OCI-LY1 (cell line): ENCODE data around the gene BCL2A1.
"Not testable (repeated sequence)": the region's sequence is repeated elsewhere in the genome, so short reads cannot be mapped to it uniquely, and the experiment has no call there.

ENCODE experiments used
- H2AFZ ChIP-seq: fragments of 200-600 bp; sonication (generic), shearing (Covaris generic); 2 replicates; pipeline ENCODE4 v1.6.0; 2014; ENCODE audit warnings: antibody characterized with exemption, mild to moderate bottlenecking, low read length
- H3F3A ChIP-seq: fragments of 200-600 bp; sonication (generic), shearing (Covaris generic); 2 replicates; pipeline ENCODE4 v1.6.0; 2014; ENCODE audit warnings: mild to moderate bottlenecking, antibody characterized with exemption, low read length, moderate library complexity; ENCODE audit not compliant: insufficient read depth
- H3K27ac ChIP-seq: fragments of 200-600 bp; sonication (generic); 2 replicates; pipeline ENCODE4 v1.5.1; 2014; ENCODE audit warnings: low read length, mixed run types, mild to moderate bottlenecking, low read depth; ENCODE audit not compliant: poor library complexity, severe bottlenecking
- H3K27me3 ChIP-seq: fragments of 200-600 bp; sonication (generic); 2 replicates; pipeline ENCODE4 v1.6.0; 2014; ENCODE audit warnings: antibody characterized with exemption, mild to moderate bottlenecking, low read length, moderate library complexity; ENCODE audit not compliant: insufficient read depth
- H3K36me3 ChIP-seq: fragments of 200-600 bp; sonication (generic); 2 replicates; pipeline ENCODE4 v1.6.1; 2014; ENCODE audit warnings: mild to moderate bottlenecking, antibody characterized with exemption, low read length, moderate library complexity, mixed read lengths; ENCODE audit not compliant: insufficient read depth
- H3K4me1 ChIP-seq: fragments of 200-600 bp; sonication (generic); 2 replicates; pipeline ENCODE4 v1.5.1; 2014; ENCODE audit warnings: mild to moderate bottlenecking, low read length, moderate library complexity; ENCODE audit not compliant: insufficient read depth, severe bottlenecking
- H3K4me2 ChIP-seq: fragments of 200-600 bp; sonication (generic), shearing (Covaris generic); 2 replicates; pipeline ENCODE4 v1.6.1; 2014; ENCODE audit warnings: low read length
- H3K4me3 ChIP-seq: fragments of 200-600 bp; sonication (generic); 2 replicates; pipeline ENCODE4 v1.5.1; 2014; ENCODE audit warnings: low read length, low read depth, mild to moderate bottlenecking, mixed read lengths; ENCODE audit not compliant: poor library complexity, severe bottlenecking
- H3K79me2 ChIP-seq: fragments of 200-600 bp; shearing (Covaris generic); 2 replicates; pipeline ENCODE4 v1.6.1; 2016; ENCODE audit warnings: mixed run types, low read length, mixed read lengths; ENCODE audit not compliant: insufficient read depth
- H3K9ac ChIP-seq: fragments of 200-600 bp; sonication (generic), shearing (Covaris generic); 2 replicates; pipeline ENCODE4 v1.6.1; 2014; ENCODE audit warnings: mild to moderate bottlenecking, low read length, mixed read lengths
- H3K9me2 ChIP-seq: fragments of 200-600 bp; sonication (generic), shearing (Covaris generic); 2 replicates; pipeline ENCODE4 v1.6.1; 2014; ENCODE audit warnings: low read depth, mild to moderate bottlenecking, low read length, mixed read lengths
- H3K9me3 ChIP-seq: fragments of 200-600 bp; shearing (Covaris generic); 2 replicates; pipeline ENCODE4 v1.6.1; 2014; ENCODE audit warnings: low read length, mixed read lengths
- H4K20me1 ChIP-seq: fragments of 200-600 bp; sonication (generic), shearing (Covaris generic); 2 replicates; pipeline ENCODE4 v1.6.0; 2016; ENCODE audit warnings: mild to moderate bottlenecking, low read length; ENCODE audit not compliant: insufficient read depth
- EZH2 ChIP-seq: fragments of 200-600 bp; sonication (generic), shearing (Covaris generic); IDR thresholded peaks from 2 replicates; pipeline ENCODE4 v1.8.0; 2017; ENCODE audit warnings: borderline replicate concordance, mixed run types, mild to moderate bottlenecking, antibody characterized with exemption, low read length, moderate library complexity, mixed read lengths
- TF ChIP-seq, protein P1 (sequence below): fragments of 200-600 bp; sonication (generic), shearing (Covaris generic); IDR thresholded peaks from 2 replicates; pipeline ENCODE4 v1.5.1; 2017; ENCODE audit warnings: mild to moderate bottlenecking, antibody characterized with exemption, low read length, moderate library complexity, mixed read lengths

Gene BCL2A1

DNA sequence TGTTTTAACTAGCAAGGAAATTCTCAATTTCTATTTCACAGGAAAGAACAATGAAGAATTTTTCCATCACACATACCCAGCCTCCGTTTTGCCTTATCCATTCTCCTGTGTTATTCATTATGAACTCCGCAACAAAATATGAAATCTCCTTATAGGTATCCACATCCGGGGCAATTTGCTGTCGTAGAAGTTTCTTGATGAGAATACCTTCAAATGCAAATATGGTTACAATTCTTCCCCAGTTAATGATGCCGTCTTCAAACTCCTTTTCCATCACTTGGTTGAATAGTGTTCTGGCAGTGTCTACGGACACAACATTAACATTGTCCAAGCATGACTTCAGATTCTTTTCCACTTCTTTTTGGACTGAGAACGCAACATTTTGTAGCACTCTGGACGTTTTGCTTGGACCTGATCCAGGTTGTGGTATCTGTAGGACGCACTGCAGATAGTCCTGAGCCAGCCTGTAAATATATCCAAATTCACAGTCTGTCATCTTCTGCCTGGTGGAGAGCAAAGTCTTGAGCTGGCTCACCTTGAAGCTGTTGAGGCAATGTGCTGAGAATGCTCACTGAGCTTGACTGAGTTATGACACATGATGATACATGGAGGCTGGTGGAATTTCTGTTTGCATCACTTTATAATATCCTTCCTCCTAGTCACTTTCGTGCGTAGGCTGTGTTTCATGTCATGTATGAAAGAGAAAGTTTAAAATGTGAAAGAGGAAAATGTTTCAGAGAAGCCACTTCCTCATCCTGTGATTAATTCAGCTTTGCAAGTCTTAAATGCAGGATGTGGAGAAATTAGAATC is at the start of gene BCL2A1:
BCL2A1 (minus strand) TSS at position 573 of the 811 bp plus-strand sequence; CDS start at position 496, 77 bp downstream.
- TF ChIP-seq, protein P1, sequence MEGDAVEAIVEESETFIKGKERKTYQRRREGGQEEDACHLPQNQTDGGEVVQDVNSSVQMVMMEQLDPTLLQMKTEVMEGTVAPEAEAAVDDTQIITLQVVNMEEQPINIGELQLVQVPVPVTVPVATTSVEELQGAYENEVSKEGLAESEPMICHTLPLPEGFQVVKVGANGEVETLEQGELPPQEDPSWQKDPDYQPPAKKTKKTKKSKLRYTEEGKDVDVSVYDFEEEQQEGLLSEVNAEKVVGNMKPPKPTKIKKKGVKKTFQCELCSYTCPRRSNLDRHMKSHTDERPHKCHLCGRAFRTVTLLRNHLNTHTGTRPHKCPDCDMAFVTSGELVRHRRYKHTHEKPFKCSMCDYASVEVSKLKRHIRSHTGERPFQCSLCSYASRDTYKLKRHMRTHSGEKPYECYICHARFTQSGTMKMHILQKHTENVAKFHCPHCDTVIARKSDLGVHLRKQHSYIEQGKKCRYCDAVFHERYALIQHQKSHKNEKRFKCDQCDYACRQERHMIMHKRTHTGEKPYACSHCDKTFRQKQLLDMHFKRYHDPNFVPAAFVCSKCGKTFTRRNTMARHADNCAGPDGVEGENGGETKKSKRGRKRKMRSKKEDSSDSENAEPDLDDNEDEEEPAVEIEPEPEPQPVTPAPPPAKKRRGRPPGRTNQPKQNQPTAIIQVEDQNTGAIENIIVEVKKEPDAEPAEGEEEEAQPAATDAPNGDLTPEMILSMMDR: no peak
- TF ChIP-seq EZH2: no peak
- no peaks in the 10 kb centered on the region for H3K36me3 ChIP-seq
- no peaks in the 10 kb centered on the region for H3K27me3 ChIP-seq
- peak within 1 kb of the TSS; percentile 46; the same call in 1 of the 2 replicates for H2AFZ ChIP-seq
- peaks cover 69% of the 10 kb centered on the region for H3K4me1 ChIP-seq
- H3K4me3 ChIP-seq: peak within 1 kb of the TSS; percentile 51
- H3K9ac ChIP-seq: peak within 1 kb of the TSS; percentile 46
- H3K27ac ChIP-seq: peak within 1 kb of the TSS; percentile 56
- 0 out of 2 replicates have a peak, but pooled peaks cover 3% of the 10 kb centered on the region for H3F3A ChIP-seq
- no peaks in the 10 kb centered on the region for H3K79me2 ChIP-seq
- H3K9me3 ChIP-seq: no peaks in the 10 kb centered on the region
- peak within 1 kb of the TSS; percentile 62 for H3K4me2 ChIP-seq
- no peaks in the 10 kb centered on the region for H3K9me2 ChIP-seq
- H4K20me1 ChIP-seq: no peaks in the 10 kb centered on the region

DNA sequence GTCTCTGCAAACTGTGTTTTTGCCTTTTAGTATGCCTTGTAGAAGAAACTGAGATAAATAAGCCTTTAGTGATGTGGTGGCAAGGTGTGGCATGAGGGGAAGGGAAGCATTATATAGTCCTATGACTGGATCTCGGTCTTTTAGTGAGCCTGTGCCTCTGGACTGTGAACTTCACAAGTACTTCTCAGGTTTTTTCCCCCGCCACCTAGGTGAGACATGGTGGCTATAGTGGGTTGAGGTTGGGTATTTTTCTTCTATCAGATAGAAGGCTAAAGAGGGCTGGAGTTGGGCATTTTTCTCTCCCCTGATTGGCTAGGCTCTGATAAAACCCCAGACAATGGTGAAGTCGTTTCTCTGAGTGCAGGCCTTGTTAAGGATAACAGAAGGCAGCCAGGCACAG is 49.7 kb upstream of the BCL2A1 start:
- H2AFZ ChIP-seq: no peak overlapping the region
- H4K20me1 ChIP-seq: no peaks in the 10 kb centered on the region
- peaks cover 25% of the 10 kb centered on the region for H3K4me1 ChIP-seq
- H3K9ac ChIP-seq: no peak overlapping the region
- H3K9me2 ChIP-seq: no peaks in the 10 kb centered on the region
- H3K36me3 ChIP-seq: no peaks in the 10 kb centered on the region
- no peaks in the 10 kb centered on the region for H3F3A ChIP-seq
- H3K79me2 ChIP-seq: no peaks in the 10 kb centered on the region
- no peaks in the 10 kb centered on the region for H3K27me3 ChIP-seq
- H3K4me3 ChIP-seq: no peak overlapping the region
- TF ChIP-seq, protein P1: no peak
- no peak overlapping the region for H3K4me2 ChIP-seq
- H3K27ac ChIP-seq: no peak overlapping the region
- H3K9me3 ChIP-seq: no peaks in the 10 kb centered on the region

DNA sequence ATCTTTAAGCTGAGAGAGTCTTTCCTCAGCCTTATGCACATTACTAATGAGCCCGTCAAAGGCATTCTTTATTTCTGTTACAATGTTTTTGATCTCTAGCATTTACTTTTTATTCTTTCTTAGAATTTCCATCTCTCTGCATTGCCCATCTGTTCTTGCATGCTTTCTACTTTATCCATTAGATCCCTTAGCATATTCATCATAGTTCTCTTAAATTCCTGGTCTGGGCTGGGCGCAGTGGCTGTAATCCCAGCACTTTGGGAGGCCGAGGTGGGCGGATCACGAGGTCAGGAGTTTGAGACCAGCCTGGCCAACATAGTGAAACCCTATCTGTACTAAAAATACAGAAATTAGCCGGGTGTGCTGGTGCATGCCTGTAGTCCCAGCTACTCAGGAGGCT is 49.2 kb upstream of the BCL2A1 start:
- H3K27me3 ChIP-seq, H4K20me1 ChIP-seq, H3K4me2 ChIP-seq, H3K9ac ChIP-seq, H3K4me3 ChIP-seq, H3K9me2 ChIP-seq, H3K36me3 ChIP-seq, H3K27ac ChIP-seq, H3F3A ChIP-seq, H2AFZ ChIP-seq, H3K79me2 ChIP-seq, H3K9me3 ChIP-seq: not testable (repeated sequence)
- H3K4me1 ChIP-seq: peaks cover 25% of the 10 kb centered on the region
